ENCODE results near the gene YTHDF2. TPM values are rescaled to one million over a fixed set of nuclear protein-coding genes. Genes with fewer than 3 reads are reported as not detected.

YTHDF2 gene
- total RNA-seq, 1 experiment from 2014 or later: 90.6 TPM

- no peaks in the 10 kb centered on the region for H3K36me3 ChIP-seq (ENCODE audit: control insufficient read depth in 1 of 2, insufficient read depth in 2 of 2, low read length in 2 of 2)
- DNase-seq (ENCODE audit: low read depth, low spot score) (no peak), ATAC-seq (no peak)
- no peak overlapping the region for H3K27ac ChIP-seq (ENCODE audit: low read depth, low read length)
- ChIA-PET POLR2A (no interaction called here), RAD21 (ENCODE audit: low non-redundant PET in 1 of 2, low total read pairs in 2 of 2, uncharacterized antibody in 2 of 2, unreplicated experiment in 2 of 2) (no interaction called here), CTCF (interaction anchor here (5.4 kb wide), 1 partner anchor 95 kb away, joined by 86 read pairs; no protein-coding TSS in a partner anchor)
- H3K9me2 ChIP-seq (ENCODE audit: insufficient read depth): no peaks in the 10 kb centered on the region
- no peaks in the 10 kb centered on the region for H3K27me3 ChIP-seq (ENCODE audit: insufficient read depth, low read length)
- TF ChIP-seq CTCF (IDR thresholded peaks at IDR 0.05 in 2 of 3, conservative IDR thresholded peaks at IDR 0.05 in 1 of 3; ENCODE audit: borderline replicate concordance in 1 of 3, insufficient read depth in 1 of 3, low read depth in 2 of 3, low read length in 2 of 3) (no peak), EZH2phosphoT487 (IDR thresholded peaks at IDR 0.05; ENCODE audit: borderline replicate concordance) (no peak), ELF1 (IDR thresholded peaks at IDR 0.05; ENCODE audit: borderline replicate concordance, low read depth) (no peak), POLR2A (IDR thresholded peaks at IDR 0.05; ENCODE audit: borderline replicate concordance, extremely low read depth, insufficient read depth, insufficient read length) (no peak)
- no peak overlapping the region for H2AFZ ChIP-seq (ENCODE audit: low read depth, low read length, poor library complexity, severe bottlenecking)
- H3K9me3 ChIP-seq (ENCODE audit: control insufficient read depth in 1 of 2, insufficient read depth in 1 of 2, low read depth in 1 of 2, low read length in 2 of 2): no peaks in the 10 kb centered on the region
- peaks cover 0 to 11% of the 10 kb centered on the region in 2 experiments; a peak in 2 of 4 replicates for H3K4me1 ChIP-seq (ENCODE audit: control insufficient read depth in 1 of 2, insufficient read depth in 2 of 2, low read length in 2 of 2)
- no peaks in the 10 kb centered on the region for H3K79me2 ChIP-seq (ENCODE audit: insufficient read depth, low read length)
- H4K20me1 ChIP-seq (ENCODE audit: insufficient read depth): no peaks in the 10 kb centered on the region
- no peak overlapping the region for H3K9ac ChIP-seq (ENCODE audit: low read length)
- H3K4me2 ChIP-seq (ENCODE audit: low read length): no peak overlapping the region
- BruUV-seq (replicated peaks): no TSS peak
- intact Hi-C loops (cut with micrococcal nuclease): no loop called here
- H3K4me3 ChIP-seq (replicated peaks in 1 of 2; ENCODE audit: low read depth in 1 of 2, low read length in 2 of 2): no peak overlapping the region
Observed at GRCh38 chr1:28782011-28782410, 45.3 kb downstream of the YTHDF2 start.

DNA sequence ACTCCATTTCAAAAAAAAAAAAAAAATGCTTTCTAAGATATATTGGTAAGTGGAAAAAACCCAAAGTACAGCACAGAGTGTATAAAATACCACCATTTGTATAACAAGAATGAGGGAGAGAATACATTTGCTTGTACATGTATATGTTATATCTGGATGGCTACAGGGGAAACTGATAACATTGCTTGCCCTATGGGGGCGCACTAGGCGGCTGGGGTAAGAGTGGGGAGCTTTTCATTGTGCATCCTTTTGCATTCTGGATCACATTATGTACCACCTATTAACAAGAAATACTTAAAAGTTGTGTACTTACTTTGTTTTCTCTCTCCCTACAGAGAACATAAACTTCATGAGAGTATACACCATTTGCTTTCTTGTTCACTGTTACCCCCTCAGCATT, 46.6 kb downstream of the YTHDF2 start:
- H3K79me2 ChIP-seq (ENCODE audit: insufficient read depth, low read length): no peaks in the 10 kb centered on the region
- H2AFZ ChIP-seq (ENCODE audit: low read depth, low read length, poor library complexity, severe bottlenecking): no peak overlapping the region
- DNase-seq (ENCODE audit: low read depth, low spot score): no peak
- no peak overlapping the region for H3K9ac ChIP-seq (ENCODE audit: low read length)
- no peaks in the 10 kb centered on the region for H3K9me3 ChIP-seq (ENCODE audit: control insufficient read depth in 1 of 2, insufficient read depth in 1 of 2, low read depth in 1 of 2, low read length in 2 of 2)
- H4K20me1 ChIP-seq (ENCODE audit: insufficient read depth): no peaks in the 10 kb centered on the region
- no peak overlapping the region for H3K4me3 ChIP-seq (replicated peaks in 1 of 2; ENCODE audit: low read depth in 1 of 2, low read length in 2 of 2)
- no peak overlapping the region for H3K4me2 ChIP-seq (ENCODE audit: low read length)
- ATAC-seq: no peak
- ChIA-PET POLR2A (no interaction called here), RAD21 (ENCODE audit: low non-redundant PET in 1 of 2, low total read pairs in 2 of 2, uncharacterized antibody in 2 of 2, unreplicated experiment in 2 of 2) (interaction anchor here (0.6 to 1.6 kb wide), 3 partner anchors 94 to 177 kb away, joined by 4 to 5 read pairs (median 4); no protein-coding TSS in a partner anchor), CTCF (interaction anchor here (5.4 kb wide), 1 partner anchor 94 kb away, joined by 86 read pairs; no protein-coding TSS in a partner anchor)
- intact Hi-C loops (cut with micrococcal nuclease): no loop called here
- no TSS peak for BruUV-seq (replicated peaks)
- peak in 1 of 3 experiments; percentile 10; a peak in 2 of 6 replicates for TF ChIP-seq CTCF (IDR thresholded peaks at IDR 0.05 in 2 of 3, conservative IDR thresholded peaks at IDR 0.05 in 1 of 3; ENCODE audit: borderline replicate concordance in 1 of 3, insufficient read depth in 1 of 3, low read depth in 2 of 3, low read length in 2 of 3)
- TF ChIP-seq, protein P1, sequence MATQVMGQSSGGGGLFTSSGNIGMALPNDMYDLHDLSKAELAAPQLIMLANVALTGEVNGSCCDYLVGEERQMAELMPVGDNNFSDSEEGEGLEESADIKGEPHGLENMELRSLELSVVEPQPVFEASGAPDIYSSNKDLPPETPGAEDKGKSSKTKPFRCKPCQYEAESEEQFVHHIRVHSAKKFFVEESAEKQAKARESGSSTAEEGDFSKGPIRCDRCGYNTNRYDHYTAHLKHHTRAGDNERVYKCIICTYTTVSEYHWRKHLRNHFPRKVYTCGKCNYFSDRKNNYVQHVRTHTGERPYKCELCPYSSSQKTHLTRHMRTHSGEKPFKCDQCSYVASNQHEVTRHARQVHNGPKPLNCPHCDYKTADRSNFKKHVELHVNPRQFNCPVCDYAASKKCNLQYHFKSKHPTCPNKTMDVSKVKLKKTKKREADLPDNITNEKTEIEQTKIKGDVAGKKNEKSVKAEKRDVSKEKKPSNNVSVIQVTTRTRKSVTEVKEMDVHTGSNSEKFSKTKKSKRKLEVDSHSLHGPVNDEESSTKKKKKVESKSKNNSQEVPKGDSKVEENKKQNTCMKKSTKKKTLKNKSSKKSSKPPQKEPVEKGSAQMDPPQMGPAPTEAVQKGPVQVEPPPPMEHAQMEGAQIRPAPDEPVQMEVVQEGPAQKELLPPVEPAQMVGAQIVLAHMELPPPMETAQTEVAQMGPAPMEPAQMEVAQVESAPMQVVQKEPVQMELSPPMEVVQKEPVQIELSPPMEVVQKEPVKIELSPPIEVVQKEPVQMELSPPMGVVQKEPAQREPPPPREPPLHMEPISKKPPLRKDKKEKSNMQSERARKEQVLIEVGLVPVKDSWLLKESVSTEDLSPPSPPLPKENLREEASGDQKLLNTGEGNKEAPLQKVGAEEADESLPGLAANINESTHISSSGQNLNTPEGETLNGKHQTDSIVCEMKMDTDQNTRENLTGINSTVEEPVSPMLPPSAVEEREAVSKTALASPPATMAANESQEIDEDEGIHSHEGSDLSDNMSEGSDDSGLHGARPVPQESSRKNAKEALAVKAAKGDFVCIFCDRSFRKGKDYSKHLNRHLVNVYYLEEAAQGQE (IDR thresholded peaks at IDR 0.05; ENCODE audit: low read depth): no peak
- H3K4me1 ChIP-seq (ENCODE audit: control insufficient read depth in 1 of 2, insufficient read depth in 2 of 2, low read length in 2 of 2): peaks cover 0 to 11% of the 10 kb centered on the region in 2 experiments; a peak in 2 of 4 replicates
- H3K36me3 ChIP-seq (ENCODE audit: control insufficient read depth in 1 of 2, insufficient read depth in 2 of 2, low read length in 2 of 2): no peaks in the 10 kb centered on the region
- H3K27ac ChIP-seq (ENCODE audit: low read depth, low read length): no peak overlapping the region
- H3K9me2 ChIP-seq (ENCODE audit: insufficient read depth): no peaks in the 10 kb centered on the region
- H3K27me3 ChIP-seq (ENCODE audit: insufficient read depth, low read length): no peaks in the 10 kb centered on the region
